ENCODE results near the gene COL20A1.

COL20A1 gene

DNA sequence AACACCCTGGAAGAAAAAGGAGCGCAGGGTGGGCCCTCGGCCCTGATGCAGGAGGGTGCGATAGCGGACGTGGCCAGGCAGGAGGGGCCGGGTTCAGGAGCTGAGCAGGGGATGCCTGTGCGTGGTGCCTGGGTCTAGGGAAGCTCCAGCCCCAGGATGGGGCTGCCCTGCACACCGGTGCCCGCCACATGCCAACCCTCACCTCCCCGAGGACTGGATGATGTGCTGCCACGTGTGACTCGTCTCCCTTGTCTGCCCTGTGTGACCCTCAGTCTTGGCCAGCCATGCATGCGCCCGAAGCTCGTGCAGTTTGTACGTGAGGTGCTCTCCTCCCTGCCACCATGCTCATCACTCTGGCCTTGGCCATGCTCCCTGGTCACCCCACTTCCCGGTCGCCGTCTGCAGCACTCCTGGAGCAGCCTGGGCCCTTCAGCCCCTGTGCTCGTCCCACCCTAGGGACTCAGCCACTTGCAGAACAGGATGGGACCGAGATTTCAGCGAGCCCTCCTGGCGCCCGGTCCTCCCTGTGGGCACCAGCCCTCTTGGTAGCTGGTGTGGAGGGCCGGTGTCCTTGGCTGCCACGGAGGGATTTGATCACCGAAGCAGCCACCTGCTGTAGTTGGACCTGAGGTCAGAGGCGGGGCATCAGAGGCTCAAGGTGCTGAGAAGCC is 4.3 kb upstream of the COL20A1 start:
- H3K4me3 ChIP-seq (ENCODE audit: low read depth, low read length) = no peak overlapping the region
- POLR2A ChIA-PET = interaction anchor here (0.7 kb wide), 1 partner anchor 16 kb away, joined by 3 read pairs; the partner anchor contains the start of gene ARFGAP1
- CTCF ChIA-PET = interaction anchor here (0.8 to 10.3 kb wide), 3 partner anchors 10 to 65 kb away, joined by 3 to 92 read pairs (median 9); no protein-coding TSS in a partner anchor
- TF ChIP-seq, protein P1, sequence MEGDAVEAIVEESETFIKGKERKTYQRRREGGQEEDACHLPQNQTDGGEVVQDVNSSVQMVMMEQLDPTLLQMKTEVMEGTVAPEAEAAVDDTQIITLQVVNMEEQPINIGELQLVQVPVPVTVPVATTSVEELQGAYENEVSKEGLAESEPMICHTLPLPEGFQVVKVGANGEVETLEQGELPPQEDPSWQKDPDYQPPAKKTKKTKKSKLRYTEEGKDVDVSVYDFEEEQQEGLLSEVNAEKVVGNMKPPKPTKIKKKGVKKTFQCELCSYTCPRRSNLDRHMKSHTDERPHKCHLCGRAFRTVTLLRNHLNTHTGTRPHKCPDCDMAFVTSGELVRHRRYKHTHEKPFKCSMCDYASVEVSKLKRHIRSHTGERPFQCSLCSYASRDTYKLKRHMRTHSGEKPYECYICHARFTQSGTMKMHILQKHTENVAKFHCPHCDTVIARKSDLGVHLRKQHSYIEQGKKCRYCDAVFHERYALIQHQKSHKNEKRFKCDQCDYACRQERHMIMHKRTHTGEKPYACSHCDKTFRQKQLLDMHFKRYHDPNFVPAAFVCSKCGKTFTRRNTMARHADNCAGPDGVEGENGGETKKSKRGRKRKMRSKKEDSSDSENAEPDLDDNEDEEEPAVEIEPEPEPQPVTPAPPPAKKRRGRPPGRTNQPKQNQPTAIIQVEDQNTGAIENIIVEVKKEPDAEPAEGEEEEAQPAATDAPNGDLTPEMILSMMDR (IDR thresholded peaks at IDR 0.05; ENCODE audit: insufficient read depth, low read length, missing control alignments) = no peak
- DNase-seq (ENCODE audit: low read depth, low spot score) = no peak

DNA sequence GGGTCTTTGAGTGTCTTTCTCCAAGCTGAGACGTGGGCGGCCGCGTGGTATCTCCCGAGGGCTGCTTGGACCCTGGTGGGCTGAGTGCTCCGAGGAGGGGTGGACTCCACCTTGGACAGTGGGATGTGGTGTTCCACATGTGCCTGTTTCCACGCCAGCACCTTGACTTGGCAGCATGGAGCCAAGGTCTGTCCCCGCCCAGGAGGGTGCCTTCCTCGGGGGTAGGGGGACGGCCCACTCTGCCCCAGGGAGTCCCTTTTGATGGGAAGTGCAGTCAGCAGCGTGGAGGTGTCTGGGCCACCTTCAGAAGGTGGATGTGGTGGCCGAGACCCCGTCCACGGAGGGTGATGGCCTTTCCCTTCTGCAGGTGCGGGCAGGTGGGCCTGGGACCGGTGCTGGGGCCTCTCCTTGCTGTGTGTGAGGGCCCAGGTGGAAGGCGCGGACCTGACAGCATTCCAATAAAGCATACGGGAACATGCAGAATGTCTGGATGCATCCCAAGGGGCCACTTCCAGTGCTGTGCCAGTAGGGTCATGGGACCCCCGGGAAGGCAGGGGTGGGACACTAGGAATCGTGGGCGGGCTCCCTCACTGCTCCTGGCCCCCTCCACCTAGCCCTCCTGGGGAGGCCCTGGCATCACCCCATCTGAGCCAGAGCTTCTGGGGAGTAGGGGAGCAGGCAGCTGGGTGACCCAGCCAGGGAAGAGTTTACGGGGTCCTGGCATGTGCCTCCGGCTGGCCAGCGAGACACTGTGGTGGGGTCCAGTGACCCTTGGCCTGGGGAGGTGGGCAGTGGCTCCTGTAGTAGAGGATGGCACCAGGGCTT is 3.5 kb upstream of the COL20A1 start:
- CTCF ChIA-PET = interaction anchor here (2.7 to 10.3 kb wide), 3 partner anchors 8 to 65 kb away, joined by 9 to 92 read pairs (median 30); no protein-coding TSS in a partner anchor
- TF ChIP-seq, protein P1 (IDR thresholded peaks at IDR 0.05; ENCODE audit: insufficient read depth, low read length, missing control alignments) = no peak
- no peak for DNase-seq (ENCODE audit: low read depth, low spot score)
- POLR2A ChIA-PET = no interaction called here
- no peak overlapping the region for H3K4me3 ChIP-seq (ENCODE audit: low read depth, low read length)

DNA sequence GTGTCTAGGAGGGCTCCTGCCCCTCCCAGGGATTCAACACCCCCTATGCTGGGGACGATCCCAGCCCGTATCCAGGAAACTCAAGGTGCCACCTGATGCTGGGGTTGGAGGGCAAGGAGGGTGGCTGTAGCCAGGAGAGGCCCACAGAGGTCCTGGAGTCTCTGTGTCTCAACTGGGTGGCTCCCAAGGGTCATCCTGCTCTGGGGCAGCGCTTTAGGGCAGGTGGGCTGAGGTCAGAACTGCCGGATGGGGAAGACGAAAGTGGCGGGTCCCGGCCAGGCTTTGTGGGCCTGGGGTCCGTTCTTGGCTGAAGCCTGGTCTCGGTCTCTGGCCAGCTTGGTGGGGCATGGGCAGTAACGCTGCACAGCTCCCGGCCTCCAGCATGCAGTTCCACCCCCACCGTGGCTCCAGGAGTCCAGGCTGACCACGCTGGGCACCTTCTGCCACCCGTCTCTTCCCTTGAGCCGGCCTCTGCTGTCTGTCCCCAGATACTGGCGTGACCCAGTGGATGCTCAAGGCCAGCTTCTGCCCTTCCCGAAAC is 2.8 kb upstream of the COL20A1 start:
- POLR2A ChIA-PET = interaction anchor here (1.0 kb wide), 1 partner anchor 18 kb away, joined by 5 read pairs; the partner anchor contains the start of gene ARFGAP1
- CTCF ChIA-PET = interaction anchor here (0.7 to 10.3 kb wide), 7 partner anchors 8 to 72 kb away, joined by 3 to 92 read pairs (median 8); partner anchors contain the start of gene ARFGAP1
- TF ChIP-seq, protein P1 (IDR thresholded peaks at IDR 0.05; ENCODE audit: insufficient read depth, low read length, missing control alignments) = no peak
- H3K4me3 ChIP-seq (ENCODE audit: low read depth, low read length) = no peak overlapping the region
- no peak for DNase-seq (ENCODE audit: low read depth, low spot score)

DNA sequence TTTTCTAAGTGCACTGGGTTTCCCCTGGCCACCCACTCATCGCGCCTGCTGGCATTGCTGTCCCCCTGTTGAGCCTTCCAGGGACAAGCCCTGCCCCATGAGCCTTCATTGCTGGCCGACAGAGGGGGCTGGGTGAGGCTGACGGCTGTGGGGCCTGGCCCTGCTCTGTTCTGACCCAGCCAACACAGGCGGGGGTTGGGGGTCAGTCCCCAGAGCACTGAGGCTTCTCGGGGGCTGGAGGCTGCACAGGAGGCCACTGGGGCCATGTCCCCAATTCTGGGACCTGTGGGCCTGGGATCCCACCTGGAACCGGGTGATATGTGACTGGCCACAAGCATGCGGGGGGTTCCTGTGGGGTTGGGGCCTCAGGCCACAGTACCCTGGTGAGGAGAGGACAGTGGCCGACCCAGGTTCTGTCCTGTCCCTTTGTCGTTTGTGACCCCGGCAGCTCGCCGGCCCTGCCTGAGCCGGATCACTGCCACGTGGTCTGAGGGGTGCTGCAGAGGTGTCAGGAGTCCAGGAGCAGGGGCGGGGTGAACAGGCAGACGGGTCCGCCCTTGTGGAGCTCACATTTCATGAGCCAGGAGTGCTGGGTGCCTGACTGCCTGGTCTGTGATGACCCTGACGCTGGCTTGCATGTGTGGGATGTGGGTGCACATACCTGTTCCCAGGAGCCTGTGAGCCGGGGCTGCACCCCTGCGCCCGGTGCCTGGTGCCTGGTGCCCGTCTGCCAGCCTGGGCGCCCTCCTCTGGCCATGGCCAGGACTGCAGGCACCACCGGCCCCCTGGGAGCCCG is 2.1 kb upstream of the COL20A1 start:
- H3K4me3 ChIP-seq (ENCODE audit: low read depth, low read length) = no peak overlapping the region
- TF ChIP-seq, protein P1 (IDR thresholded peaks at IDR 0.05; ENCODE audit: insufficient read depth, low read length, missing control alignments) = peak; percentile 92
- CTCF ChIA-PET = interaction anchor here (0.6 to 10.3 kb wide), 16 partner anchors 9 to 94 kb away, joined by 3 to 92 read pairs (median 5); partner anchors contain the start of gene ARFGAP1
- no peak for DNase-seq (ENCODE audit: low read depth, low spot score)
- POLR2A ChIA-PET = interaction anchor here (1.0 kb wide), 1 partner anchor 18 kb away, joined by 5 read pairs; the partner anchor contains the start of gene ARFGAP1

DNA sequence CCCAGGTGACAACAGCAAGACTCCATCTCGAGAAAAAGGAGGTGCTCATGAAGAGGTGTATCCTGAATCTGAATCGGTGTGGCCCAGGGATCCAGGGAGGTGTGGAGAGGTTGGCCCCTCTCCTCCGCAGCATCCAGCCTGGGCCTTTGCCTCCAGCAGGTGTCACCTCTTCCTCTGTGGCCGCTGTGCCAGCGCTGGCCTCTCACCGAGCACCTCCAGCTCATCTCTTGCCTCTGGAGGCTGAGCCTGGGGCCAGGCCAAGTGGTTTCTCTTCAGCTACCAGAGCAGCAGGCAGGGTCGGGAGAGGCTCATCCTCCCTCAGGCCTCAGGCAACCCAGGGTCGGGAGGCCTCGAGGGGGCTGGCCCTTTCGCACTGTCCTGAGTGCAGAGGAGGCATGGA is 1.2 kb upstream of the COL20A1 start:
- CTCF ChIA-PET = interaction anchor here (0.7 to 10.3 kb wide), 10 partner anchors 9 to 82 kb away, joined by 3 to 92 read pairs (median 6); no protein-coding TSS in a partner anchor
- POLR2A ChIA-PET = no interaction called here
- TF ChIP-seq, protein P1 (IDR thresholded peaks at IDR 0.05; ENCODE audit: insufficient read depth, low read length, missing control alignments) = no peak

More for the DNA sequence above, 1.2 kb upstream of the COL20A1 start:
- DNase-seq (ENCODE audit: low read depth, low spot score) = no peak
- no peak overlapping the region for H3K4me3 ChIP-seq (ENCODE audit: low read depth, low read length)
